LNCaP clone FGC (cell line): ENCODE results near the gene RNF17.
"Not testable (repeated sequence)": the region's sequence is repeated elsewhere in the genome, so short reads cannot be mapped to it uniquely, and the experiment has no call there.

Experiments
- DNase-seq: peaks from one replicate; pipeline ENCODE4 v3.0.0-alpha.2; 2011; ENCODE audit warnings: low read depth
- H3K4me3 ChIP-seq: 2 replicates; pipeline ENCODE4 v1.5.1; 2011; ENCODE audit warnings: mild to moderate bottlenecking, low read depth, low read length, control low read depth
- TF ChIP-seq, protein P1 (sequence below): IDR thresholded peaks from 2 replicates; pipeline ENCODE4 v1.5.1; 2012; ENCODE audit warnings: mild to moderate bottlenecking; ENCODE audit not compliant: control insufficient read depth, insufficient read depth; ENCODE audit errors: extremely low read depth

The RNF17 gene

GRCh38 chr13:24723206-24723605, 40.8 kb upstream of the RNF17 start:
- no peak for DNase-seq
- H3K4me3 ChIP-seq: no peak overlapping the region
- TF ChIP-seq, protein P1, sequence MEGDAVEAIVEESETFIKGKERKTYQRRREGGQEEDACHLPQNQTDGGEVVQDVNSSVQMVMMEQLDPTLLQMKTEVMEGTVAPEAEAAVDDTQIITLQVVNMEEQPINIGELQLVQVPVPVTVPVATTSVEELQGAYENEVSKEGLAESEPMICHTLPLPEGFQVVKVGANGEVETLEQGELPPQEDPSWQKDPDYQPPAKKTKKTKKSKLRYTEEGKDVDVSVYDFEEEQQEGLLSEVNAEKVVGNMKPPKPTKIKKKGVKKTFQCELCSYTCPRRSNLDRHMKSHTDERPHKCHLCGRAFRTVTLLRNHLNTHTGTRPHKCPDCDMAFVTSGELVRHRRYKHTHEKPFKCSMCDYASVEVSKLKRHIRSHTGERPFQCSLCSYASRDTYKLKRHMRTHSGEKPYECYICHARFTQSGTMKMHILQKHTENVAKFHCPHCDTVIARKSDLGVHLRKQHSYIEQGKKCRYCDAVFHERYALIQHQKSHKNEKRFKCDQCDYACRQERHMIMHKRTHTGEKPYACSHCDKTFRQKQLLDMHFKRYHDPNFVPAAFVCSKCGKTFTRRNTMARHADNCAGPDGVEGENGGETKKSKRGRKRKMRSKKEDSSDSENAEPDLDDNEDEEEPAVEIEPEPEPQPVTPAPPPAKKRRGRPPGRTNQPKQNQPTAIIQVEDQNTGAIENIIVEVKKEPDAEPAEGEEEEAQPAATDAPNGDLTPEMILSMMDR: no peak

- TF ChIP-seq, protein P1: no peak
- H3K4me3 ChIP-seq: no peak overlapping the region
- DNase-seq: peak; percentile 13
Measured at GRCh38 chr13:24724714-24725113, 39.3 kb upstream of the RNF17 start.

- TF ChIP-seq, protein P1: no peak
- no peak overlapping the region for H3K4me3 ChIP-seq
- DNase-seq: no peak
Measured at GRCh38 chr13:24725379-24725778, 38.6 kb upstream of the RNF17 start.

DNA sequence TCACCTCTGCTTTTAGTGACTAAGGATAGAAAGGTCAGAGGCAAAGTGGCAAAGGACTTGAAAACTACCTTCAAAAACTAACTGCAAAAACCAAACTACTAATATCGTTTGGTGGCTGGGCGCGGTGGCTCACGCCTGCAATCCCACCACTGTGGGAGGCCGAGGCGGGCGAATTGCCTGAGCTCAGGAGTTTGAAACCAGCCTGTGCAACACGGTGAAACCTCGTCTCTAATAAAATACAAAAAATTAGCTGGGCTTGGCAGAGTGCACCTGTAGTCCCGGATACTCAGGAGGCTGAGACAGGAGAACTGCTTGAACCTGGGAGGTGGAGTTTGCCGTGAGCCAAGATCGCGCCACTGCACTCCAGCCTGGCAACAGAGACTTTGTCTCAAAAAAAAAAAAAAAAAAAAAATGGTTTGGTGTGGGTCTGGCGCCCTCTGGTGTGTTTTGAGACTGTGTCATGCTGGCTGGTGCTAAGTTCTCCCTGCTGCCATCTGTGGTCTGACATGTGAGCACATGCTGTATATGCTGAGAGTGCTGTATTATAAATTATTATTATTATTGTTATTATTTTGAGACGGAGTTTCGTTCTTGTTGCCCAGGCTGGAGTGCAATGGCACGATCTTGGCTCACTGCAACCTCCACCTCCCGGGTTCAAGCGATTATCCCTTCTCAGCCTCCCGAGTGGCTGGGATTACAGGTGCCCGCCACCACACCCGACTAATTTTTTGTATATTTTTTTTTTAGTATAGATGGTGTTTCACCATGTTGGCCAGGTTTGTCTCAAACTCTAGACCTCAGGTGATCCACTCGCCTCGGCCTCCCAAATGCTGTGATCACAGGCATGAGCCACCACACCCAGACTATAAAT, 36.0 kb upstream of the RNF17 start:
- no peak overlapping the region for H3K4me3 ChIP-seq
- TF ChIP-seq, protein P1: peak; percentile 86
- peak; percentile 70 for DNase-seq

DNA sequence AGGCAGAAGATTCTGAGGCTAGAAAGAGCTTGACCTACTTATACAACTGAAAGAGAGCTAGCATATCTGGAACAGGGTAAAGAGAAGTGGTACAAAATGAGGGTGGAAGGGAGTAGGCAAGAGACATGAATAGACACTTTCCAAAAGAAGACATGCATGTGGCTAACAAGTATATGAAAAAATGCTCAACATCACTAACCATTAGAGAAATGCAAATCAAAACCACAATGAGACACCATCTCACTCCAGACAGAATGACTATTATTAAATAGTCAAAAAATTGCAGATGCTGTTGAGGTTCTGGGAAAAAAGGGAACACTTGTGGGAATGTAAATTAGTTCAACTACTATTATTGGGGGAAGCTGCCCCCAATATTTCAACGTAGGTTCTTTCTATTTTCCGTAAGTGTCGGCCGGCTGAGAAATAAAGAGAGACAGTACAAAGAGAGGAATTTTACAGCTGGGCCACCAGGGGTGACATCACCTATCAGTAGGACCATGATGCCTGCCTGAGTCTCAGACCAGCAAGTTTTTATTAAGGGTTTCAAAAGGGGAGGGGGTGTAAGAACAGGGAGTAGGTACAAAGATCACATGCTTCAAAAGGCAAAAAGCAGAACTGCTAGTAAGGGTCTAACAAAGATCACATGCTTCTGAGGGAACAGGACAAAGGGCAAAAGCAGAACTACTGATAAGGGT, 32.9 kb upstream of the RNF17 start:
- not testable (repeated sequence) for H3K4me3 ChIP-seq, DNase-seq

DNA sequence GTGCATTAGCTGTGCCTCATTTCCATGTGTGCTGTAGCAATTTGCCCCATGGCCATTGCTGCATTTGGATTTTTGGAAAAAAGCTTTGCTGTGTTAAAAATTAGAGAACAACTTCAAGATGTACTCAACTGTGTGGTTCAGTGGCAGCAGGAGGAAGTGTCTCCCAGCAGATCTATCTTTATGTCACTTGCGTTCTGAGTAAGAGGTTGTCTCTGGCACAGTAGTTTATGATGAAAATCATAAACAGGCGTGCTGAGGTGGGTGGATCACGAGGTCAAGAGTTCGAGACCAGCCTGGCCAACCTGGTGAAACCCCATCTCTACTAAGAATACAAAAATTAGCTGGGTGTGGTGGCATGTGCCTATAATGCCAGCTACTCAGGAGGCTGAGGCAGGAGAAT, 29.0 kb upstream of the RNF17 start:
- no peak for DNase-seq
- TF ChIP-seq, protein P1: no peak
- H3K4me3 ChIP-seq: no peak overlapping the region

DNA sequence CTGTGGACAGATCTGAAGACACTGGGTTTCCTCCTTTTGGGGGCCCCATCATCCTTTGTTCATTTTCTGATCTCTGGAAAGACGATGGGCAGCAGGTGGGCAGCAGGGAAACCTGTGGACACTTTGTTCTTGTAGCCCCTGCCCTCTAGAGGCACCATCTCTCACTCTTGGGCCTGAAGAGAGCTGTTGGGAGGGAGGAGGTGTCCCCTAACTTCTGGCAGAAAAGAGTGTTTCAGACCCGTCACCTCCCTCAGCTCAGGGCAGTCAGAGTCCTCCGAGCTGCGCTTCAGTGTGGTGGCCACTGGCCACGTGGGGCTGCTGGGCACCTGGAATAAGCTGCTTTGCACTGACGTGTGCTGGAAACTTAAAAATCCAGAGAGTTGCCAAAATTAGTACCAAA, 26.9 kb upstream of the RNF17 start:
- TF ChIP-seq, protein P1: no peak
- H3K4me3 ChIP-seq: no peak overlapping the region
- DNase-seq: no peak
